Stimulated activated CD8-positive, alpha-beta memory T cell treated with anti-CD3 and anti-CD28 coated beads, Interleukin-2, amount 100 ng/mL, for 1 hour (primary cell): ENCODE measurements around the gene GPC5.
"Not testable (repeated sequence)": the region's sequence is repeated elsewhere in the genome, so short reads cannot be mapped to it uniquely, and the experiment has no call there.

Experiments
- DNase-seq, 2 donors: peaks; one replicate each; pipeline ENCODE4 v3.0.0-alpha.2; 2020; ENCODE audit warnings: low read depth in 2 of 2

The GPC5 gene

DNA sequence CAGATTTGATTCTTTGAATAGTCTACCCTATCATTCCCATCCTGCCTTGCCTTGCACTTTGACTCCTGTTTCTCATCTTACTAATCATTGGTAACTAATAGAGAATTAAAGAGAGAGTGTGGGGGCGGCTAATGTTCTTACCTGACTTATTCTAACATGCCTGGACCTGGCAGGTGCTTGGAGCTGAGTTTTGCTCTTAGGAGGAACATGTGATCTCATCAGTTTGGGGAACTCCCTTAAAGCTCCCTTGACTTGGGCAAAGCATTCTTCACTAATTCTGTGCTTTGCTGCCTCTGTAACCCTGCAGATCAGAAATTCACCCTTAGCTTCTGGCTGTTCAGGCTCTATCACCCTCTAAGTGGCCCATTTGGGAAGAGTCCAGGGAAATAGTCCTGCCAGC is 861.1 kb downstream of the GPC5 start:
- DNase-seq, result no peak

DNA sequence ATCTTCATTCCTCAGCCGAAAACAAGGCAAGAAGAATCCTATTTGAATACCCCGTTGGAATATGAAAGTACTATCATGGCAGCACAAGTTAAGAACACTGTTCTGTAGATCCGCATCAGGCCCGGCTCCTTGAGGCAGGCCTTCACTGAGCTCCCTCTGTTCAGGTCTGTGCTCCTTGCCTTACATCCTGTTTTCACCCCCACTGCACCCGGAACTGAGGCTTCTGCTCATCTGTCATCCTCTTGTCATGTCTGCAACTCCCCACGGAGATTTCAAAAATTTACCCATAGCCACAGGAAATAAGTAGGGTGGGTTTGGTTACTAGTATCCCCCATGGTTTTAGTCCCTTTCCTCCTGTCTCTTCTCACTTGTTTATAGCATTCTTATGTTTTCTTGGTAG is 861.9 kb downstream of the GPC5 start:
- no peak for DNase-seq

DNA sequence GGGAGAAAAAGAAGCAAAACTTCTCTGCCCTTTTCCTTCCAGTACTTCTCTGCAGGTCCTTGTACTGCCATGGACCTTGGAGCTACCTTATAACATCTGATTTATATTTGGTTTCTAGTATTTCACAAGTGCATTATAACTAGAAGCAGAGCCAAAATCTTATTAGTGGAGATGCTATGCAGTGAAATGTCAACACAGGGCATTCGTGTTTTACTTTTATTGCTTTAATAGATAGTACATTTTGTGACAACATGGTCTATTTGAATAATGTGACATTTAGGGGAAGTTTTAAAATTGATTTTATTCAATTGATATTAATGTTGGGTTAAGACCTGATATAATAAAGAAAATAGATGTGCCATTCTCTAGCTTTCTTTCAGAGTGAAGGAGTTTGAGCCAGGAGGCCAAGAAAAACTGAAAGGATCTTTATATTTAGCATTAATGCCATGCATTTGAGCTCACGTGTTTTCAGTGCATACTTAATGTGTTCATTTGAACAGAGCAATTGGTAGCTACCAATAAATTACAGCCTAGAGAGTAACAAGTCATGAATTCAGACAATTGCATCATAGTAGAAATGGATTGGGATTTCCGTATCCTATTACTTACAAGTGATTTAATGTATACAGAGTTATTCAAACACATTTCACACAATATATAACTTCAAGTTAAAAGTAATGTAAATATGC is 863.8 kb downstream of the GPC5 start:
- DNase-seq, result no peak

DNA sequence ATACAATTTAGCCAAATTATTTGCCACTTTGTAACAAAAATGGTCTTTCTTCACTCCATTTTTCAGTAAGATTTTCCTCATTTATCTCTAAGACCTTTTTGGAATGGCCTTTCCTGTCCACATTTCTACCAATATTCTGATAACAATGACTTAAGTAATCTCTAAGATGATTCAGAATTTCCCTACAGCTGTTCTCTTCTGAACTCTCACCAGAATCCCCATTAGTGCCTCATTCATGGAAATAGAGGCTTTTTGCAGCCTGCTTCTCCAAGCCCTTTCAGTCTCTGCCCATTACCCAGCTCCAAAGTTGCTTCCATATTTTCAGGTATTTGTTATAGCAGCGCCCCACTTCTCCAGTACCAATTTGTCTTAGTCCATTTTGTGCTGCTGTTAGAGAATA is 867.0 kb downstream of the GPC5 start:
- no peak for DNase-seq

DNA sequence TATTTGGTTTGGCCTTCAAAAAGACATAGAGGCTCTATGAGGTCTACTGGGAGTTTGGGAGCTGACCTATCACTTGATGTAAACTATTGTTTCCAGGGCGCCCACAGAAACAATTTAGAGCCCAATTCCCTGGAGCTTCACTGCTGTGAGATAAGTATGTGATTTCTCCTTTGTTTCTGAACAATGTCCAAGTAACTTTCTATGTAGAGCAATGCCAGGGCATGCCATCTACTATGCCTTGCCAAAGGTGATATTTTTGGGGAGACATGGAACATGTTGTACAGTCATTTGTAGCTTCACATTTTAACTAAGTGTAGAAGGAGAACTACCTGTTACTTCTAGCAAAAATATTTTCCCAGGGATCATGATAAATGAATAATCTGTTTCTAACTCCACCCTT is 872.6 kb downstream of the GPC5 start:
- no peak for DNase-seq

DNA sequence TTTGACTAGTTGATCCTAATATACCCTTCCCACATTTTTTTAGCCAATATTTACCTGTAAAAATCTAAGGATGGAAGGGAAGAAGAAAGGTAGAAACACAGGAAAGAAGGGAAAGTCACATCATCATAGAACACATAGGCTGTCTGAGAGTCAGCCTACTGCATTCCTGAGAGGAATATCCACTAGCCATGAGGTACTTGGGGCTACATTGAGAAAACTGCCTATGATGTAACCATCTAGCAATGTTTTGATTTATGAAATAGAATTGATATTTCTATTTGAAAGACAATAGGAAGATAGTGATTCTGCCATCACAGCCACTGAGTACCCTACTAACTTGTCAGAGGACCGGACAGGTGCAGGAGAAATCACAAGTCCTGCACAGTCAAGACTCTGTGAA is 873.8 kb downstream of the GPC5 start:
- no peak for DNase-seq

DNA sequence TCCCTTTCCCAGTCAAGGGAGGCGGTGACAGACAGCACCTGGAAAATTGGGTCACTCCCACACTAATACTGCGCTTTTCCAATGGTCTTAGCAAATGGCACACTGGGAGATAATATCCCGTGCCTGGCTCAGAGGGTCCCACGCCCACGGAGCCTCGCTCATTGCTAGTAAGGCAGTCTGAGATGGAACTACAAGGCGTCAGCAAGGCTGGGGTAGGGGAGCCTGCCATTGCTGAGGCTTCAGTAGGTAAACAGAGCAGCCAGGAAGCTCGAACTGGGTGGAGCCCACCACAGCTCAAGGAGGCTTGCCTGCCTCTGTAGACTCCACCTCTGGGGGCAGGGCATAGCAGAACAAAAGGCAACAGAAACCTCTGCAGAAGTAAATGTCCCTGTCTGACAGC is 882.6 kb downstream of the GPC5 start:
- not testable (repeated sequence) for DNase-seq

DNA sequence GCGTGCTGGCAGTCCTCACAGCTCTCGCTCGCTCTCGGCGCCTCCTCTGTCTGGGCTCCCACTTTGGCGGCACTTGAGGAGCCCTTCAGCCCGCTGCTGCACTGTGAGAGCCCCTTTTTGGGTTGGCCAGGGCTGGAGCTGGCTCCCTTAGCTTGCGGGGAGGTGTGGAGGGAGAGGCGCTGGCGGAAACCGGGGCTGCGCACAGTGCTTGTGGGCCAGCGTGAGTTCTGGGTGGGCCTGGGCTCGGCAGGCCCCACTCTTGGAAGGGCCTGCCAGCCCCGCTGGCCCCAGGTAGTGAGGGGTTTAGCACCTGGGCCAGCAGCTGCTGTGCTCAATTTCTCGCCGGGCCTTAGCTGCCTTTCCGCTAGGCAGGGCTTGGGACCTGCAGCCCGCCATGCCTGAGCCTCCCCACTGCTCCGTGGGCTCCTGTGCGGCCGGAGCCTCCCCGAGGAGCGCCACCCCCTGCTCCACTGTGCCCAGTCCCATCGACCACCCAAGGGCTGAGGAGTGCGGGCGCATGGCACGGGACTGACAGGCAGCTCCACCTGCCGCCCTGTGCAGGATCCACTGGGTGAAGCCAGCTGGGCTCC is 892.4 kb downstream of the GPC5 start:
- DNase-seq, result not testable (repeated sequence)

DNA sequence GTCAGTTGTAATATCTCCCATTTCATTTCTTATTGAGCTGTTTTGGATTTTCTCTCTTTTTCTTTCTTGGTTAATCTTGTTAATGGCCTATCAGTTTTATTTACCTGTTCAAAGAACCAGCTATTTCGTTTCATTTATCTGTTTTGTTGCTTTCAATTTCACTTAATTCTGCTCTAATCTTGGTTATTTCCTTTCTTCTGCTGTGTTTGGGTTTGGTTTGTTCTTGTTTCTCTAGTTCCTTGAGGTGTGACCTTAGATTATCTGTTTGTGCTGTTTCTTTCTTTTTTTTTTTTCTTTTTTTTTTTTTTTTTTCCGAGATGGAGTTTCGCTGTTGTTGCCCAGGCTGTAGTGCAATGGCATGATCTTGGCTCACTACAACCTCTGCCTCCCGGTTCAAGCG is 896.1 kb downstream of the GPC5 start:
- not testable (repeated sequence) for DNase-seq

DNA sequence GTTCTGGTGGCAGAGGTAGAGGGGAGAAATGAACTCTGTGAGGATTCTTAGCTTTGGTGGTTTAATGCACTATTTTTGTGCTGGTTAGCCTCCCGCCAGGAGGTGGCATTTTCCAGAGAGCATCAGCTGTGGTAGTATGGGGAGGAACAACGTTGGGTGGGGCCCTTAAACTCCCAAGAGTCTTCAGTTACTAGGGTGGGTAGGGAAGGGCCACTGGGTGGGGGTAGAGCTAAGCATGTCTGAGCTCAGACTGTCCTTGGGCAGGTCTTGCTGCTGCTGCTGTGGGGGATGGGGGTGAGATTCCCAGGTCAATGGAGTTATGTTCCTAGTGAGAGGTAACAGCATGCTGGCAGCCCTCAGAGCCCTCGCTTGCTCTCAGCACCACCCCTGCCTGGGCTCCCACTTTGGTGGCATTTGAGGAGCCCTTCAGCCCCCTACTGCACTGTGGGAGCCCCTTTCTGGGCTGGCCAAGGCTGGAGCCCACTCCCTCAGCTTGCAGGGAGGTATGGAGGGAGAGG is 897.8 kb downstream of the GPC5 start:
- DNase-seq, result not testable (repeated sequence)

DNA sequence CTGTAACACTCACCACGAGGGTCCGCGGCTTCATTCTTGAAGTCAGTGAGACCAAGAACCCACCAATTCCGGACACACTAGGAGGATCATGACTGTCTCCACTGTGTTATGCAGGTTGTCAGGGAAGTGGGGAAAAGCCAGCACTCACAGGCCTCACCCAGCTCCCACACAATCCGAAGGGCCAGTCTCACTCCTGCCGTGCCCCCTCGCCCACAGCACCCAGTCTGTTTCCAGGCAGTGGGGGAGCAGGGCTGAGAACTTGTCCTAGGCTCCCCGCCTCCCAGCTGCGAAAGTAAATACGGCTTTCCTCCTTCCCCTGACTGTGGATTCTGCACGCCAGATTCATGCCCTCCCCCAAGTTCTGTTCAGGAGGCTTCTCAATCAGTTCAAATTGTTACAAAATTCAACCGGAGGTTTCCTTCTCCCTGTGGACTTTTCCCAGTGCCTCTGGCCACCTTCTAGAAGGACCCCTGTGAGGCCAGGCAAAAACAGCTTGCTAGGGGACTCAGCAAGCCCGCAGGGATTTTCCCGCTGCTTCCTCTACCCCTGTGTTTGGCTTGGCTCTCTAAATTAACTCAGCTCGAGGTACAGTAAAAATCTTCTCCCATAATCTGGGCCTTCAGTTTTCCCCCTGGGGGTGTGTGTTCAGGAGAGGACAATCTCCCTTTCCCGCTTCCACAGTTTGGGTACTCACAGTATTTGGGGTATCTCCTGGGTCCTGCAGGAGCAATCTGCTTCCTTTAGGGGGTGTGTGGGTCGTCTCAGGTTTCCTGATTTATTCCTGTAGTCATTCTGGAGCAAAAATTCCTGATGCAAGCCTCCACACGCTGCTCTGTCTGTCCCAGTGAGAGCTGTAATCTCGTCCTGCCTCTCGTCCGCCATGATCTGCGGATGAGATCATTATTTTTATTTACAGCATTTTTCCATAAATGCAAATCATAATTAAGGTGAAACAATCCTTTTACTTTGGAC is 899.8 kb downstream of the GPC5 start:
- DNase-seq, result no peak

DNA sequence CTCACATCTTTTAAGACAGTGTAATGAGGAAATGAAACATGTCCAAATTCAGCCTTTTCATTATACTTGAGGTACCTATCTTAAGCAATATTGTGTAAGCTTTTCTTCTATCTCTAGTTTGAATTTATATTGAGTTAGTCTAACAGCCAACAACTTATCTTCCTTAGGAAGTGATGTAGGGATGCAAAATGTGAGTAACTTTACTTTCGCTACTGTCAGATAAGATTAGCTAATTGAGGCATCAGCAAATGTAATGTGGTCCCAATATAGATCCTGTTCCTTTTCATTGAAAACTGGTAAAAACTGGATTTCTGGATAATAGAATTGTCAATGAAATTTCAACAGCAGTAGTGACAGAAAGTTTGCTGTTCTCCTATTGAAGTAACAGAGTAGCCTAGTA is 902.2 kb downstream of the GPC5 start:
- DNase-seq, result no peak

DNA sequence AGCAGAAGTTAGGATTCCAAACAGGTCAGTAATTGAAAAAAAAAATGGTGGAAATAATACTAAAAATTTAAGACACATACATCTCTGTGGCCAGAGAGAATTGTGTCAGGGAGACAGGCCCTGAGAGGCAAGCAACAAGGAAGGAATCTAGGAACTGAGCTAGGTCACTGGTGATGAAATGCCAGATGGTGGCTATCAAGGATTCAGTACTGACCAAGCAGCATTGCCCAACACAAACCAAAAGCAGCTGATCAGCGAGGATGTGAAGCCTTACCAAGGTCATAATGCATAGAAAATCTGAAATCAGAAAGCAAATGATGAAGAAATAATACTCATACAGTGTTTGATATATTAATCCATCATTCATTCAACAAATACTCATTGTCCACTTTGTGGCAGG is 905.0 kb downstream of the GPC5 start:
- no peak for DNase-seq

DNA sequence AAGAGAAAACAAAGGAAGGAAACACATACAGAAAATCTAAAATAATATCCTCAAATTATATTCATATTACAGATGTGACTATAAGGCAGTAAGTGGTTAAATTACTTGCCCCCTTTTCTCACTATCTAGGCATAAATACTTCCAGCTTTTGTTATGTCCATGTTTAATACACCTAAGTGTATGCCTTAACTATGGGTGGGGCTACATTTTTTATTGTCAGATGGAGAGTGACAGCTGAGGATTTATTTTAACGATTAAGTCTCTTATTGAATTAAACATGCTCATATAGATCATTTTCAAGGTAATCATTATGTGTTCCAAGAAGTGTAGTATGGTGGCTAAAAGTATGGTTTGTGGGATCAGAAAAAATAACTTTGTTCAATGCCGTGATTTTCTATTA is 909.3 kb downstream of the GPC5 start:
- no peak for DNase-seq

DNA sequence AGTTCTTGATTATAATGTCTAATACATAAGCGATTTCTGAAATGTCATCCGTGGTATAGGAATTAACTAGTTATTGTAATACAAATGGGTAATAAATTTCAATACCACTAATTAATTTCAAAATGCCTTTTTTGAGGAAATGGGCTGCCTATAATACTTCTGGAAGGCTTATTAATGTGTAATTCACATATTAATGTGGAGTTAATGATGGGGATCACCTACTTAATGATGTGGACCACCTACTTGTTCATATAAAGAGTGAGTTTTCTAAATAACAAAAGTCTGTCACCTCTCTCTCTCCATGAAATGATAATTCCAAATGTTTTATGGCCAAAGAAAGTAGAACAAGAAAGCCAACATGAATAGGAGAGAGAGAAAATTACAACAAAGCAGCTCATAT is 914.4 kb downstream of the GPC5 start:
- DNase-seq, result no peak

DNA sequence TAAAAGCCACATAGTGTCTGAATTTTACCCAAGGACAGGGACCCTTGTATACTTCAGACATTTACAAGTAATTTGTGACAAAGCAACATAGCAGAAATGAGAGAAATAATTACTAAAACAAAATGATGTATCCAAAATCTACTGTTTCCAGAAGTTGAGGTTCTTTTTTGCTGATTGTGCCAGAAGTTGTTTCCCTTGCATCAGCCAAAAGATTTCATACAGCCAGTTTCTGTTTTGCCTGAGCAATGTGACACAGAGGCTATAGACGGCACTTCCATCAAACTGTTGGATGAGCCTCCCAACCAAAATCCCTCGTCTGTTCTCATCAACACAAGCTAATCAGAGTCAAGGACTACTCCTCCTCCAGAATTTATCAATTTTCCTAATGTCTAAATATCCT is 915.0 kb downstream of the GPC5 start:
- no peak for DNase-seq

DNA sequence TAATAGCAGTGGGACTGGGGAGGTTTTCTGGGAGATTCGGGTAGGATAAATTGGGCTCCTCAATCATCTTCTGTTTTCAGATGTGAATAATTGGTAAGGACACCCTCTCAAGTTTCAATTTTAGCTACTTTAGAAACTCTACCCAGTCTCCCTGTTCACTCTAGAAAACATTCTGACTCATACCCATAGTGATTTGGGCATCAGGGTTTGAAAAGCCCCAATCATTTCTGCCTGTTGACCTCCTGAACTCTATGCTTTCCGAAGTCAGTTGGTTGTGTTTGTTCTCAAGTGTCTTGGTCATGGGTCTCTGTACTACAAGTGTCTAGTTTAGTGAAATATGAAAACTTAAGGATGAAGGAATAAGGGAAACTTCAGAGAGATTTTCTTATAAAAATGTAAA is 916.8 kb downstream of the GPC5 start:
- no peak for DNase-seq

DNA sequence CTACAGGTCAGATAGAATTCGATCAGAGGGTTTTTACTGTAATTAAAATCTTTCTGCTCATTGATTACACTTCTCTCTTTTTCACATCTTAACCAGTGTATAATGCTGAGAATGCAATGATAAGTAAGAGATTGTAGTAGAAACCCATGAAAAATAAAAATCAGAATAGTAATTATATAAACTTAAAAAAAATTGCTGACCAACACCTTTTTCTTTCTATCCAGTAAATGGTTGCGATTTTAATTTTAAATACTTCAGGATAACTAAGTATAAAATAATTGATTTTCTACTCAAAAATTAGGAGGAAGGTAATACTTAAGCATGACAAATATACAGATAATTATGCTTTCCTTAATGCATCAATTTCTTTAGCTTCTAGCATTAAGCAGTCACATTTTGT is 917.6 kb downstream of the GPC5 start:
- DNase-seq, result no peak

DNA sequence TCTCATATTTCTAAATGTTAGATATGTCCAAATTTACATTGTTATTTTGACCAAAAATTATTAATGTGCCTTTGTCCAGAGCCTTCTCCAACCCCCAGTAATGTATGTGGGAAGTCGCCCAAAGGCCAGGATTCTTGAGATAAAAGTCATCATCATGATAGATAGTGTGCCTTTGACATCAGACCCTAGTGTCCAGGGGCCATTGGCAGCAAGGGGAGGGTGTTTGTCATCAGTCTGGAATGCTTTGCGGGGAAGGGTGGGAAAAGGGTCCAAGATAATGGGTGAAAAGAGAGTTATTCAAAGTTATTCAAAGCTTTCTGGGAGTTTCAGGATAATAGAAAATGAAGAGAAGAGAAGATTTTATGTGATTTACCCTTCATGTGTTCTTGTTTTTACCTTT is 918.6 kb downstream of the GPC5 start:
- DNase-seq, result no peak

DNA sequence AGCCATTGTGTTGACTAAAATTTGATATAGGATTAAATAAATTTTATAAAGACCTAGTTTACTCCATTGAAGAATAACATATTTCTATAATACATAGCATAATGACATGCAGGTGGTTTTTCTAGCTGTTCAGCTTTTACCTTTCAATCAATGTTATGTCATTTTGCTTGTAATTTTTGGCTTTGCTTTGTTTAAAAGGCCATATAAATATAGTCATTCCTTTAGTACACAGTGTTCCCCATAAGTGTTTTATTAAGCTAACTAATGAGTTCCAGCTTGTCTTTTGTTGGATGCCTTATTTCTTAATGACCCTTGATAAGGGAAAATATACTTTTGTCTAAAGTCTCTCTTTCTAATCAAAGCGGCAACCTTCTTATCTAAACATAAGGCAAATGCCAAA is 921.9 kb downstream of the GPC5 start:
- DNase-seq, result no peak

DNA sequence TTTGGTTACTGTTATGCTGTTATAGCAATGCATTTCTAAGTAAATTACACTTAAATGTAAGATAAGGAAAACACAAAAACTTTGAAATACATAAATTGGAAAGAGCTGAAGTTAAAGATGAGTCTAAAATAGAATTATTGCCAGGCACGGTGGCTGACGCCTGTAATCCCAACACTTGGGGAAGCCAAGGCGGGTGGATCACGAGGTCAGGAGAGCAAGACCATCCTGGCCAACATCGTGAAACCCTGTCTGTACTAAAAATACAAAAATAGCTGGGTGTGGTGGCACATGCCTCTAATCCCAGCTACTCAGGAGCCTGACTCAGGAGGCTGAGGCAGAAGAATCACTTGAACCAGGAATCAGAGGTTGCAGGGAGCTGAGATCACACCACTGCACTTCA is 922.8 kb downstream of the GPC5 start:
- DNase-seq, result no peak

DNA sequence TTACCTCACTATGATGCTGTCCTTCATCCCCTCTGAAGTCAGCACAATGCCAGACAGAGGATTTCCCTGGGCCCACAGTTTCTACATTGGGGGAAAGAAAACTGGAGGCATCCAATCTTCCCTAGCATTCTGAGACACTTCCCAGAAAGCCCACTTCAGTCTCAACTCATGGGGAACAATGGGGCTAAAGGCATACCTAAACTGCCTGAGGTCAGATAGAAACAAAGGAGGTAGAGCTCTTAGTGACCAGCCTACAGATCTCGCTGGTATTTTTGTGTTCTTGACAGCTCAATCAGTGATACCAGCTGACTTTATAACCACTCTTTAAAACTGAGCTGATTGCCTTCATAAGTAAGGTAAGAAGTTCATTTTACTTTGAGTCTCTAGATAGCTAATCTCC is 947.2 kb downstream of the GPC5 start:
- DNase-seq, result no peak

DNA sequence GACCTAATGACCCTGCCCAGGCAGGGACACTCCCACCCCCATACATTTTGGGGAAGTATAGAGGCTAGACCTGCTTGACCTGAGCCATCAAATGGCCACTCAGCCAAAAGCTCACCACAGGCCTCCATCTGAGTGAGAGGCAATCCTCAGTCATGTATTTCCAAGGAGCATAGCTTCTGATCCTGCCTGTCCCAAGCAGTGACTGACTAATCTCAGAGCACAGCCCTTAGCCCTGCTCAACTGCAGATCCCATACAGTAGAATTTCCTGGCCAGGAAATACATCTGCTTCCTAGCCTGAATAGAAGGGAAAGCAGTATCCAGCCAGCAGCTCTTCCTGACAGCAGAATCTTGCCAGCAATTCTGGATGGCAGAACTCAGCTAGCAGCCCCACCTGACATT is 947.6 kb downstream of the GPC5 start:
- no peak for DNase-seq
